ENCODE data around the gene SBF2.
"Not testable (repeated sequence)": the region's sequence is repeated elsewhere in the genome, so short reads cannot be mapped to it uniquely, and the experiment has no call there.

The SBF2 gene

GRCh38 chr11:9941991-9942390, 352.0 kb downstream of the SBF2 start:
- DNase-seq = no peak

- not testable (repeated sequence) for DNase-seq
Observed at GRCh38 chr11:9939150-9939549, 354.9 kb downstream of the SBF2 start.

GRCh38 chr11:9936754-9937153, 357.3 kb downstream of the SBF2 start:
- no peak for DNase-seq

- not testable (repeated sequence) for DNase-seq
Observed at GRCh38 chr11:9932843-9933242, 361.2 kb downstream of the SBF2 start.

- not testable (repeated sequence) for DNase-seq
Observed at GRCh38 chr11:9930562-9931331, 363.3 kb downstream of the SBF2 start.

GRCh38 chr11:9927670-9928069, 366.3 kb downstream of the SBF2 start:
- no peak for DNase-seq

- DNase-seq = no peak
Observed at GRCh38 chr11:9923280-9923679, 370.7 kb downstream of the SBF2 start.

- DNase-seq = no peak
Observed at GRCh38 chr11:9922806-9923205, 371.2 kb downstream of the SBF2 start.

GRCh38 chr11:9916480-9916879, 377.5 kb downstream of the SBF2 start:
- DNase-seq = no peak

GRCh38 chr11:9914064-9914463, 380.0 kb downstream of the SBF2 start:
- no peak for DNase-seq

- DNase-seq = no peak
Observed at GRCh38 chr11:9905960-9906791, 387.8 kb downstream of the SBF2 start.

GRCh38 chr11:9905501-9905951, 388.5 kb downstream of the SBF2 start:
- no peak for DNase-seq

GRCh38 chr11:9903579-9903978, 390.4 kb downstream of the SBF2 start:
- no peak for DNase-seq

GRCh38 chr11:9901943-9902342, 392.1 kb downstream of the SBF2 start:
- DNase-seq = no peak

- not testable (repeated sequence) for DNase-seq
Observed at GRCh38 chr11:9900253-9900652, 393.8 kb downstream of the SBF2 start.

- no peak for DNase-seq
Observed at GRCh38 chr11:9899676-9900075, 394.3 kb downstream of the SBF2 start.

- no peak for DNase-seq
Observed at GRCh38 chr11:9896902-9897301, 397.1 kb downstream of the SBF2 start.

GRCh38 chr11:9895006-9895405, 399.0 kb downstream of the SBF2 start:
- no peak for DNase-seq

GRCh38 chr11:9893474-9893873, 400.5 kb downstream of the SBF2 start:
- DNase-seq = no peak

- DNase-seq = no peak
Observed at GRCh38 chr11:9888938-9889337, 405.1 kb downstream of the SBF2 start.

GRCh38 chr11:9887472-9887871, 406.5 kb downstream of the SBF2 start:
- DNase-seq = no peak

- no peak for DNase-seq
Observed at GRCh38 chr11:9886595-9886994, 407.4 kb downstream of the SBF2 start.

- DNase-seq = no peak
Observed at GRCh38 chr11:9884601-9885000, 409.4 kb downstream of the SBF2 start.

- DNase-seq = no peak
Observed at GRCh38 chr11:9880657-9881056, 413.4 kb downstream of the SBF2 start.
